Uterus (tissue), 4 donors: ENCODE measurements around the gene TSPAN4. TPM values are rescaled to one million over a fixed set of nuclear protein-coding genes. Genes with fewer than 3 reads are reported as not detected.
A peak's percentile ranks its signal among the peaks of the same experiment; 100 is the strongest.

Experiments used
- DNase-seq, 2 donors: peaks; one replicate each; pipeline ENCODE4 v3.0.0-alpha.2; 2019 to 2020
- H3K27ac ChIP-seq, 2 donors: fragments of 200-600 bp; sonication (generic); 1 replicate in 1 of 2; 2 replicates in 1 of 2; pipeline ENCODE4 v1.5.1; 2016 to 2018
- H3K27me3 ChIP-seq, 2 donors: fragments of 200-600 bp; sonication (generic); one replicate each; pipeline ENCODE4 v1.5.1; 2018 to 2019; ENCODE audit warnings: control low read depth in 1 of 2
- H3K36me3 ChIP-seq, 2 donors: fragments of 200-600 bp; sonication (generic); one replicate each; pipeline ENCODE4 v1.5.1; 2019; ENCODE audit warnings: control low read depth in 1 of 2
- H3K4me1 ChIP-seq, 2 donors: fragments of 200-600 bp; sonication (generic); one replicate each; pipeline ENCODE4 v1.5.1; 2018 to 2019; ENCODE audit warnings: control low read depth in 1 of 2
- H3K4me3 ChIP-seq, 2 donors: fragments of 200-600 bp; sonication (generic); 1 replicate in 1 of 2; 2 replicates in 1 of 2; pipeline ENCODE4 v1.5.1; 2018 to 2019; ENCODE audit warnings: mild to moderate bottlenecking in 1 of 2
- H3K9me3 ChIP-seq, 2 donors: fragments of 200-600 bp; sonication (generic); one replicate each; pipeline ENCODE4 v1.5.1; 2019; ENCODE audit warnings: control low read depth in 1 of 2
- POLR2A ChIP-seq, 2 donors: fragments of 450-650 bp; IDR thresholded peaks; one replicate each; pipeline ENCODE4 v1.6.1; 2016; ENCODE audit warnings: antibody characterized with exemption in 2 of 2, mild to moderate bottlenecking in 1 of 2, moderate library complexity in 1 of 2
- intact Hi-C: fragments of 100-400 bp; cut with DNase I; formaldehyde crosslinking; loops from one replicate; pipeline ENCODE4 v1.15.1; 2023; ENCODE audit warnings: low total_unique reads
- total RNA-seq, 4 donors: library from RNA; depleted of rRNA in 3 of 4; stranded (reverse); fragments of >200 nt in 3 of 4; gene quantifications; one replicate each; pipeline versions ENCODE4 v1.1.0 to v1.2.4, GENCODE V29; 2014 to 2023
- TF ChIP-seq, protein P1 (sequence below), 4 experiments: fragments of 200-600 bp in 2 of 4; fragments of 450-650 bp in 2 of 4; sonication (generic) in 2 of 4; IDR thresholded peaks; one replicate each; pipeline ENCODE4 v1.5.1; 2016 to 2019; ENCODE audit warnings: antibody characterized with exemption in 4 of 4, mild to moderate bottlenecking in 2 of 4, moderate library complexity in 1 of 4
- donor health status: DM: yes; HTN: yes; CAD: no.

The TSPAN4 gene
- total RNA-seq, 4 donors from 2014 or later: 68.4 to 119 (median 105) TPM

- TF ChIP-seq POLR2A (IDR thresholded peaks at IDR 0.05): no peak
- TF ChIP-seq, protein P1, sequence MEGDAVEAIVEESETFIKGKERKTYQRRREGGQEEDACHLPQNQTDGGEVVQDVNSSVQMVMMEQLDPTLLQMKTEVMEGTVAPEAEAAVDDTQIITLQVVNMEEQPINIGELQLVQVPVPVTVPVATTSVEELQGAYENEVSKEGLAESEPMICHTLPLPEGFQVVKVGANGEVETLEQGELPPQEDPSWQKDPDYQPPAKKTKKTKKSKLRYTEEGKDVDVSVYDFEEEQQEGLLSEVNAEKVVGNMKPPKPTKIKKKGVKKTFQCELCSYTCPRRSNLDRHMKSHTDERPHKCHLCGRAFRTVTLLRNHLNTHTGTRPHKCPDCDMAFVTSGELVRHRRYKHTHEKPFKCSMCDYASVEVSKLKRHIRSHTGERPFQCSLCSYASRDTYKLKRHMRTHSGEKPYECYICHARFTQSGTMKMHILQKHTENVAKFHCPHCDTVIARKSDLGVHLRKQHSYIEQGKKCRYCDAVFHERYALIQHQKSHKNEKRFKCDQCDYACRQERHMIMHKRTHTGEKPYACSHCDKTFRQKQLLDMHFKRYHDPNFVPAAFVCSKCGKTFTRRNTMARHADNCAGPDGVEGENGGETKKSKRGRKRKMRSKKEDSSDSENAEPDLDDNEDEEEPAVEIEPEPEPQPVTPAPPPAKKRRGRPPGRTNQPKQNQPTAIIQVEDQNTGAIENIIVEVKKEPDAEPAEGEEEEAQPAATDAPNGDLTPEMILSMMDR (IDR thresholded peaks at IDR 0.05): no peak
- no peak for DNase-seq
- intact Hi-C loops: no loop called here
- H3K9me3 ChIP-seq: no peaks in the 10 kb centered on the region
- no peaks in the 10 kb centered on the region for H3K36me3 ChIP-seq
- no peak overlapping the region for H3K4me3 ChIP-seq
- no peak overlapping the region for H3K27ac ChIP-seq
- no peaks in the 10 kb centered on the region for H3K4me1 ChIP-seq
- no peaks in the 10 kb centered on the region for H3K27me3 ChIP-seq
Observed at GRCh38 chr11:870127-870413, 27.4 kb downstream of the TSPAN4 start.

- intact Hi-C loops: no loop called here
- H3K27me3 ChIP-seq: no peaks in the 10 kb centered on the region
- no peak for DNase-seq
- no peaks in the 10 kb centered on the region for H3K9me3 ChIP-seq
- H3K27ac ChIP-seq: no peak overlapping the region
- no peak overlapping the region for H3K4me3 ChIP-seq
- H3K4me1 ChIP-seq: no peaks in the 10 kb centered on the region
- H3K36me3 ChIP-seq: no peaks in the 10 kb centered on the region
- TF ChIP-seq, protein P1 (IDR thresholded peaks at IDR 0.05): no peak
- no peak for TF ChIP-seq POLR2A (IDR thresholded peaks at IDR 0.05)
Observed at GRCh38 chr11:870418-870817, 27.8 kb downstream of the TSPAN4 start.

DNA sequence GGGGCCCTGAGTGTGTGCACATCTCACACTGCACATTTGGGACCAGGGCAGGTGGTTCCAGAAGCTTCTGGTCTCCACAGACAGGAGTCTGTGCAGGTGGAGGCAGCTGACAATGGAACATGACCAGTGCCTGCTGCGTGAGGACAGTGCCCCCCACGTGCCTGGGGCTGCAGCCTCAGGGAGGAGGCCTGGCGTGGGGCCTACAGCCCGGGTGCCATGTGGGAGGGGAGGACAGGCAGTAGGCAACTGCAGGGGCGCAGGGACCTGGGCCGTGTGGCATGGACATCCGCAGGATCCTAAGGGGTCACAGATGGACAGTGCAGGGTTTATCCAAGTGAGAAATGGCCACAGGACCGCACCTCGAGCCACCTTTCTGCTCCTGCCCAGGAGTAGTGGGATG lies 28.8 kb downstream of the TSPAN4 start:
- no peaks in the 10 kb centered on the region for H3K9me3 ChIP-seq
- H3K36me3 ChIP-seq: no peaks in the 10 kb centered on the region

GRCh38 chr11:872799-873198 lies 30.1 kb downstream of the TSPAN4 start:
- TF ChIP-seq, protein P1 (IDR thresholded peaks at IDR 0.05): no peak
- no peak for TF ChIP-seq POLR2A (IDR thresholded peaks at IDR 0.05)
- no peaks in the 10 kb centered on the region for H3K27me3 ChIP-seq
- no peak overlapping the region for H3K27ac ChIP-seq
- no peaks in the 10 kb centered on the region for H3K36me3 ChIP-seq
- intact Hi-C loops: no loop called here
- H3K4me3 ChIP-seq: no peak overlapping the region
- H3K4me1 ChIP-seq: no peaks in the 10 kb centered on the region
- H3K9me3 ChIP-seq: no peaks in the 10 kb centered on the region
- no peak for DNase-seq

More for the DNA sequence above, 28.8 kb downstream of the TSPAN4 start:
- TF ChIP-seq, protein P1 (IDR thresholded peaks at IDR 0.05): no peak
- TF ChIP-seq POLR2A (IDR thresholded peaks at IDR 0.05): no peak
- Histone ChIP-seq H3K27me3 (no peaks in the 10 kb centered on the region), H3K4me3 (no peak overlapping the region), H3K27ac (no peak overlapping the region), H3K4me1 (no peaks in the 10 kb centered on the region)
- DNase-seq: no peak
- intact Hi-C loops: no loop called here

- Histone ChIP-seq H3K36me3 (no peaks in the 10 kb centered on the region), H3K27me3 (no peaks in the 10 kb centered on the region), H3K27ac (peak overlapping the region in 1 of 2 donors; percentile 26), H3K4me3 (no peak overlapping the region), H3K4me1 (no peaks in the 10 kb centered on the region), H3K9me3 (no peaks in the 10 kb centered on the region)
- intact Hi-C loops: no loop called here
- DNase-seq: no peak
- TF ChIP-seq POLR2A (IDR thresholded peaks at IDR 0.05): no peak
- TF ChIP-seq, protein P1 (IDR thresholded peaks at IDR 0.05): no peak
Observed at GRCh38 chr11:873706-874105, 31.1 kb downstream of the TSPAN4 start.
